H1 (cell line): ENCODE measurements around the gene FAM227B. TPM values are rescaled to one million over a fixed set of nuclear protein-coding genes. Genes with fewer than 3 reads are reported as not detected.

Experiments
- CTCF ChIA-PET: fragments of 300-600 bp; sonication (Branson Sonifier 250); formaldehyde crosslinking; loops from one replicate; lab custom pipeline; 2021; ENCODE audit not compliant: partially characterized antibody; lab: Charles Lee
- POLR2A ChIA-PET: fragments of 300-600 bp; sonication (Branson Sonifier 250); formaldehyde crosslinking; loops from one replicate; lab custom pipeline; 2021; ENCODE audit warnings: inconsistent platforms; ENCODE audit not compliant: partially characterized antibody; lab: Charles Lee
- DNase-seq, 2 experiments: peaks; one replicate each; pipeline versions ENCODE4 v3.0.0 to v3.0.0-alpha.2; 2010 to 2022; ENCODE audit warnings: low spot score in 2 of 2, low read depth in 1 of 2, mixed read lengths in 1 of 2
- FAIRE-seq: peaks from 2 replicates; lab custom pipeline; 2011; peaks lifted over from hg19 to GRCh38; lab: Jason Lieb, UNC
- H2AFZ ChIP-seq: 2 replicates; pipeline ENCODE4 v1.8.1; 2012; ENCODE audit warnings: low read length, inconsistent platforms
- H2AK5ac ChIP-seq: 2 replicates; pipeline ENCODE4 v1.6.1; 2013; ENCODE audit warnings: low read depth, low read length
- H2BK120ac ChIP-seq: replicated peaks from 2 replicates; pipeline ENCODE3; 2013; ENCODE audit warnings: low read depth, low read length, inconsistent platforms
- H2BK12ac ChIP-seq: 2 replicates; pipeline ENCODE4 v1.6.1; 2013; ENCODE audit warnings: low read depth, low read length
- H2BK15ac ChIP-seq: 2 replicates; pipeline ENCODE4 v1.6.1; 2013; ENCODE audit warnings: low read length
- H2BK20ac ChIP-seq: 2 replicates; pipeline ENCODE4 v1.6.1; 2013; ENCODE audit warnings: low read length
- H2BK5ac ChIP-seq: 2 replicates; pipeline ENCODE4 v1.6.1; 2013; ENCODE audit warnings: low read depth, low read length
- H3K14ac ChIP-seq: 2 replicates; pipeline ENCODE4 v1.6.1; 2013; ENCODE audit warnings: inconsistent platforms; ENCODE audit not compliant: insufficient read length
- H3K18ac ChIP-seq: 2 replicates; pipeline ENCODE4 v1.6.1; 2013; ENCODE audit warnings: low read length; ENCODE audit errors: extremely low read depth
- H3K23ac ChIP-seq: 2 replicates; pipeline ENCODE4 v1.6.1; 2013; ENCODE audit warnings: inconsistent platforms; ENCODE audit not compliant: insufficient read length
- H3K23me2 ChIP-seq: 2 replicates; pipeline ENCODE4 v1.6.1; 2013; ENCODE audit warnings: low read depth, low read length
- H3K27ac ChIP-seq: 2 replicates; pipeline ENCODE4 v1.6.1; 2011; ENCODE audit warnings: low read depth, low read length, inconsistent platforms
- H3K27me3 ChIP-seq, 4 experiments: replicated peaks in 1 of 4; 1 replicate in 1 of 4; 2 replicates in 3 of 4; pipeline versions ENCODE4 v1.6.1 to v1.8.1; 2011 to 2013; ENCODE audit warnings: low read length in 3 of 4, mild to moderate bottlenecking in 3 of 4, inconsistent platforms in 2 of 4, mixed read lengths in 2 of 4, moderate library complexity in 1 of 4; ENCODE audit not compliant: control insufficient read depth in 3 of 4, insufficient read depth in 3 of 4; ENCODE audit errors: extremely low read depth in 1 of 4
- H3K36me3 ChIP-seq, 4 experiments: 2 replicates each; pipeline versions ENCODE4 v1.6.1 to v1.8.1; 2011 to 2013; ENCODE audit warnings: mild to moderate bottlenecking in 4 of 4, low read length in 3 of 4, moderate library complexity in 2 of 4, control low read depth in 1 of 4, inconsistent platforms in 1 of 4; ENCODE audit not compliant: insufficient read depth in 4 of 4, control insufficient read depth in 2 of 4
- H3K4ac ChIP-seq: replicated peaks from 2 replicates; pipeline ENCODE3; 2013; ENCODE audit warnings: low read length, low read depth, mixed read lengths, inconsistent platforms; ENCODE audit not compliant: insufficient read length
- H3K4me1 ChIP-seq, 4 experiments: replicated peaks in 1 of 4; 1 replicate in 1 of 4; 2 replicates in 3 of 4; pipeline versions ENCODE4 v1.6.1 to v1.8.1; 2011 to 2013; ENCODE audit warnings: low read length in 3 of 4, inconsistent platforms in 2 of 4, mixed read lengths in 1 of 4; ENCODE audit not compliant: insufficient read depth in 4 of 4, control insufficient read depth in 3 of 4
- H3K4me2 ChIP-seq, 2 experiments: 2 replicates each; pipeline versions ENCODE4 v1.6.1 to v1.8.1; 2011 to 2013; ENCODE audit warnings: low read depth in 2 of 2, low read length in 2 of 2, control low read depth in 1 of 2, inconsistent platforms in 1 of 2, mild to moderate bottlenecking in 1 of 2; ENCODE audit not compliant: insufficient read depth in 1 of 2
- H3K4me3 ChIP-seq, 4 experiments: fragments of 200-600, 300-600 bp in 1 of 4; sonication (generic), shearing (Covaris generic), sonication (Bioruptor Twin) in 1 of 4; 2 replicates each; pipeline versions ENCODE4 v1.5.1 to v1.8.1; 2011 to 2016; ENCODE audit warnings: low read length in 4 of 4, low read depth in 3 of 4, control low read depth in 2 of 4, inconsistent platforms in 2 of 4, mild to moderate bottlenecking in 2 of 4, mixed read lengths in 1 of 4, moderate library complexity in 1 of 4; ENCODE audit not compliant: insufficient read depth in 2 of 4; ENCODE audit errors: extremely low read depth in 1 of 4
- H3K56ac ChIP-seq: replicated peaks from 2 replicates; pipeline ENCODE3; 2013; ENCODE audit warnings: low read depth, mild to moderate bottlenecking, mixed read lengths, low read length, inconsistent platforms; ENCODE audit not compliant: insufficient read length
- H3K79me1 ChIP-seq: 2 replicates; pipeline ENCODE4 v1.6.1; 2013; ENCODE audit warnings: low read depth, low read length, control low read depth
- H3K79me2 ChIP-seq, 2 experiments: 2 replicates each; pipeline versions ENCODE4 v1.6.1 to v1.8.1; 2012 to 2013; ENCODE audit warnings: low read length in 2 of 2, mild to moderate bottlenecking in 2 of 2, inconsistent platforms in 1 of 2; ENCODE audit not compliant: insufficient read depth in 2 of 2, control insufficient read depth in 1 of 2
- H3K9ac ChIP-seq, 4 experiments: replicated peaks in 1 of 4; 1 replicate in 1 of 4; 2 replicates in 3 of 4; pipeline versions ENCODE4 v1.6.1 to v1.8.1; 2011 to 2013; ENCODE audit warnings: low read depth in 3 of 4, low read length in 3 of 4, control low read depth in 2 of 4, mild to moderate bottlenecking in 2 of 4, moderate library complexity in 2 of 4, inconsistent platforms in 1 of 4; ENCODE audit errors: extremely low read depth in 1 of 4
- H3K9me3 ChIP-seq, 2 experiments: 2 replicates each; pipeline versions ENCODE4 v1.6.1 to v1.8.1; 2012 to 2013; ENCODE audit warnings: mild to moderate bottlenecking in 2 of 2, moderate library complexity in 2 of 2, control low read depth in 1 of 2, inconsistent platforms in 1 of 2, low read depth in 1 of 2, low read length in 1 of 2, mixed read lengths in 1 of 2; ENCODE audit not compliant: insufficient read depth in 2 of 2
- H4K20me1 ChIP-seq, 2 experiments: replicated peaks in 1 of 2; 2 replicates each; pipeline versions ENCODE3 to v1.8.1; 2011 to 2013; ENCODE audit warnings: inconsistent platforms in 2 of 2, low read length in 2 of 2, mild to moderate bottlenecking in 1 of 2; ENCODE audit not compliant: insufficient read depth in 2 of 2, control insufficient read depth in 1 of 2
- H4K5ac ChIP-seq: 2 replicates; pipeline ENCODE4 v1.6.1; 2013; ENCODE audit warnings: low read length, low read depth, mixed read lengths, inconsistent platforms; ENCODE audit not compliant: insufficient read length
- H4K8ac ChIP-seq: 2 replicates; pipeline ENCODE4 v1.8.0; 2013; ENCODE audit warnings: mild to moderate bottlenecking, moderate library complexity, low read length, inconsistent platforms; ENCODE audit not compliant: insufficient read depth; ENCODE audit errors: extremely low read depth
- H4K91ac ChIP-seq: replicated peaks from 2 replicates; pipeline ENCODE3; 2013; ENCODE audit warnings: low read length, mixed read lengths, inconsistent platforms; ENCODE audit not compliant: insufficient read length
- EP300 ChIP-seq, 2 experiments: IDR thresholded peaks; 1 replicate in 1 of 2; 2 replicates in 1 of 2; pipeline ENCODE4 v1.6.1; 2011 to 2012; ENCODE audit warnings: low read depth in 2 of 2, low read length in 2 of 2, mild to moderate bottlenecking in 2 of 2, borderline replicate concordance in 1 of 2, inconsistent platforms in 1 of 2, moderate library complexity in 1 of 2
- POLR2AphosphoS5 ChIP-seq: IDR thresholded peaks from 2 replicates; pipeline ENCODE4 v1.6.1; 2011; ENCODE audit warnings: low read depth, low read length
- POU5F1 ChIP-seq: IDR thresholded peaks from 2 replicates; pipeline ENCODE4 v1.6.1; 2011; ENCODE audit warnings: low read depth, mild to moderate bottlenecking, low read length, moderate library complexity
- RFX5 ChIP-seq: IDR thresholded peaks from 2 replicates; pipeline ENCODE4 v1.6.1; 2011; ENCODE audit warnings: low read depth, low read length, improper control_type of control experiment, borderline replicate concordance
- SAP30 ChIP-seq: fragments of 300-600 bp; sonication (generic); IDR thresholded peaks from 2 replicates; pipeline ENCODE4 v1.7.1; 2012; ENCODE audit warnings: low read length, moderate library complexity, mild to moderate bottlenecking, inconsistent platforms; ENCODE audit not compliant: insufficient read depth, insufficient replicate concordance
- WGBS, 2 experiments: shearing (Covaris generic) in 1 of 2; methylation state at CpG; one replicate each; pipeline versions ENCODE4 v1.1.6 to v1.1.7; 2013 to 2015; ENCODE audit warnings: low lambda C conversion rate in 2 of 2, mixed read lengths in 2 of 2, inconsistent platforms in 1 of 2, low coverage in 1 of 2, missing lambda C conversion rate in 1 of 2; ENCODE audit not compliant: insufficient replicate concordance in 2 of 2, insufficient coverage in 1 of 2, insufficient read length in 1 of 2; ENCODE audit errors: extremely low coverage in 1 of 2, missing lambda C conversion rate in 1 of 2; 5-methylcytosine and 5-hydroxymethylcytosine counted together
- polyA plus RNA-seq, 7 experiments: library from polyadenylated mRNA; depleted of rRNA in 3 of 7; stranded (reverse) in 5 of 7; unstranded in 2 of 7; fragments of >200 nt in 5 of 7; fragments of 200-250 nt in 2 of 7; gene quantifications; 1 replicate in 5 of 7; 2 replicates in 1 of 7; 4 replicates in 1 of 7; pipeline versions ENCODE4 v1.2.1 to v1.2.3, GENCODE V29; 2011 to 2013; ENCODE audit warnings: missing spikeins in 2 of 7, mixed read lengths in 2 of 7
- total RNA-seq: library from RNA; stranded (reverse); fragmentation: NEBNext Ultra II Directional; extraction: Animal tissue kit (Norgen Biotek cat#: 25700); gene quantifications from 2 replicates; pipeline ENCODE4 v1.2.1, GENCODE V29; 2021

FAM227B gene
- total and polyA plus RNA-seq, 2 of the 8 experiments (the other 6 are each of a cell fraction or from before 2014, with no cell fraction given) = 4.0 to 6.5 TPM

GRCh38 chr15:49436751-49437150 is 183.9 kb downstream of the FAM227B start:
- no peak overlapping the region for H2BK12ac ChIP-seq
- H4K5ac ChIP-seq = no peak overlapping the region
- H2BK20ac ChIP-seq = no peak overlapping the region
- H2BK5ac ChIP-seq = no peak overlapping the region
- no peak overlapping the region for H3K4me2 ChIP-seq
- DNase-seq (no peak), FAIRE-seq (no peak)
- no peak overlapping the region for H3K18ac ChIP-seq
- ChIA-PET CTCF (interaction anchor here (1.5 to 1.9 kb wide), 2 partner anchors 14 to 440 kb away, joined by 5 to 8 read pairs; partner anchors contain the start of gene FGF7), POLR2A (no interaction called here)
- no peak overlapping the region for H4K91ac ChIP-seq
- H3K56ac ChIP-seq = no peak overlapping the region
- no peak overlapping the region for H3K4ac ChIP-seq
- no peak overlapping the region for H2BK120ac ChIP-seq
- H3K79me1 ChIP-seq = no peaks in the 10 kb centered on the region
- H2BK15ac ChIP-seq = no peak overlapping the region
- TF ChIP-seq POLR2AphosphoS5 = no peak
- no peak for TF ChIP-seq EP300 (IDR thresholded peaks at IDR 0.05; ENCODE audit: borderline replicate concordance in 1 of 2, low read depth in 2 of 2, low read length in 2 of 2)
- TF ChIP-seq RFX5 = no peak
- TF ChIP-seq SAP30 = no peak
- TF ChIP-seq POU5F1 = no peak
- H3K23ac ChIP-seq = no peak overlapping the region
- no peak overlapping the region for H3K27ac ChIP-seq
- H3K4me3 ChIP-seq = no peak overlapping the region
- H3K23me2 ChIP-seq = no peaks in the 10 kb centered on the region
- no peaks in the 10 kb centered on the region for H4K20me1 ChIP-seq
- H2AFZ ChIP-seq = no peak overlapping the region
- H3K9me3 ChIP-seq = no peaks in the 10 kb centered on the region
- H3K27me3 ChIP-seq = no peaks in the 10 kb centered on the region
- H3K36me3 ChIP-seq = no peaks in the 10 kb centered on the region
- H3K9ac ChIP-seq = no peak overlapping the region
- H2AK5ac ChIP-seq = no peak overlapping the region
- WGBS, 2 experiments = 85% methylated on average over 2 of the region's 2 CpGs; no CpG with 5 or more reads in 1 of the 2 experiments
- no peaks in the 10 kb centered on the region for H3K79me2 ChIP-seq
- no peaks in the 10 kb centered on the region for H3K4me1 ChIP-seq
- H4K8ac ChIP-seq = no peak overlapping the region
- H3K14ac ChIP-seq = no peak overlapping the region
